Ovary (tissue), 3 donors: ENCODE measurements around the gene VCAN.

Experiments
- CTCF ChIP-seq, 3 donors: fragments of 450-650 bp in 2 of 3; fragments of 200-600 bp in 1 of 3; IDR thresholded peaks; one replicate each; pipeline versions ENCODE4 v1.5.1 to v1.8.0; 2016 to 2022; ENCODE audit warnings: antibody characterized with exemption in 3 of 3, mild to moderate bottlenecking in 1 of 3
- POLR2A ChIP-seq: fragments of 450-650 bp; IDR thresholded peaks from one replicate; pipeline ENCODE4 v1.6.1; 2017; ENCODE audit warnings: antibody characterized with exemption, mild to moderate bottlenecking, moderate library complexity
- donor health status: DM: no; HTN: no; CAD: no.

- TF ChIP-seq CTCF (IDR thresholded peaks at IDR 0.05) (no peak), POLR2A (no peak)
Observed at GRCh38 chr5:83528439-83528769, 56.9 kb downstream of the VCAN start.
